Frontal cortex (tissue), 4 donors: ENCODE measurements around the gene MAN2A2. TPM values are rescaled to one million over a fixed set of nuclear protein-coding genes. Genes with fewer than 3 reads are reported as not detected.
"Not testable (repeated sequence)": the region's sequence is repeated elsewhere in the genome, so short reads cannot be mapped to it uniquely, and the experiment has no call there.

Experiments used
- DNase-seq, 2 donors: peaks; one replicate each; pipeline ENCODE4 v3.0.0; 2012; ENCODE audit warnings: low spot score in 2 of 2
- FAIRE-seq: peaks from 2 replicates; lab custom pipeline; 2012; peaks lifted over from hg19 to GRCh38; lab: Jason Lieb, UNC
- total RNA-seq: library from RNA; depleted of rRNA; stranded (reverse); fragments of >200 nt; gene quantifications from one replicate; pipeline ENCODE4 v1.2.3, GENCODE V29; 2014
- donor health status: control.
- donor health status: control.
- donor health status: control.

Gene MAN2A2
- total RNA-seq, 1 donor from 2014 or later = 22.4 TPM

- not testable (repeated sequence) for FAIRE-seq
These were observed 5.9 kb upstream of the MAN2A2 start for GRCh38 chr15:90897131-90897655.

GRCh38 chr15:90901175-90902039 lies 1.7 kb upstream of the MAN2A2 start:
- FAIRE-seq (no peak), DNase-seq (no peak)

More at GRCh38 chr15:90897131-90897655, 5.9 kb upstream of the MAN2A2 start:
- DNase-seq = not testable (repeated sequence)

GRCh38 chr15:90902040-90902839 lies 862 bp upstream of the MAN2A2 start:
- DNase-seq = peak; percentile 86 to 90
- no peak for FAIRE-seq

GRCh38 chr15:90903733-90904536 lies 833 bp downstream of the MAN2A2 start:
- DNase-seq (peak in 1 of 2 donors; percentile 46), FAIRE-seq (no peak)

- no peak for DNase-seq
- FAIRE-seq = no peak
These were observed 1.6 kb downstream of the MAN2A2 start for GRCh38 chr15:90904746-90905145.

- no peak for FAIRE-seq
- DNase-seq = no peak
These were observed 2.4 kb downstream of the MAN2A2 start for GRCh38 chr15:90905306-90906180.

- no peak for FAIRE-seq
- no peak for DNase-seq
These were observed 3.2 kb downstream of the MAN2A2 start for GRCh38 chr15:90906181-90906849.

- DNase-seq (no peak), FAIRE-seq (no peak)
These were observed 4.1 kb downstream of the MAN2A2 start for GRCh38 chr15:90907051-90907660.

GRCh38 chr15:90907838-90908507 lies 4.9 kb downstream of the MAN2A2 start:
- no peak for FAIRE-seq
- DNase-seq = no peak

GRCh38 chr15:90909449-90909848 lies 6.3 kb downstream of the MAN2A2 start:
- FAIRE-seq, DNase-seq: not testable (repeated sequence)

- FAIRE-seq = no peak
- no peak for DNase-seq
These were observed 6.9 kb downstream of the MAN2A2 start for GRCh38 chr15:90909976-90910375.

- DNase-seq (no peak), FAIRE-seq (no peak)
These were observed 7.6 kb downstream of the MAN2A2 start for GRCh38 chr15:90910441-90911301.

- FAIRE-seq (no peak), DNase-seq (no peak)
These were observed 8.2 kb downstream of the MAN2A2 start for GRCh38 chr15:90911302-90911623.

GRCh38 chr15:90911906-90912769 lies 9.0 kb downstream of the MAN2A2 start:
- DNase-seq = no peak

GRCh38 chr15:90912770-90913075 lies 9.6 kb downstream of the MAN2A2 start:
- FAIRE-seq = no peak

More at GRCh38 chr15:90911906-90912769, 9.0 kb downstream of the MAN2A2 start:
- FAIRE-seq = no peak

More at GRCh38 chr15:90912770-90913075, 9.6 kb downstream of the MAN2A2 start:
- no peak for DNase-seq
